ENCODE data around the gene KLRG1. TPM values are rescaled to one million over a fixed set of nuclear protein-coding genes. Genes with fewer than 3 reads are reported as not detected.

Gene KLRG1
- polyA plus RNA-seq, 3 donors from 2014 or later, result 183 to 569 (median 308) TPM

GRCh38 chr12:8991371-8992345 is 2.3 kb downstream of the KLRG1 start:
- Mint-ChIP-seq H3K36me3 (peaks cover 9 to 26% (median 18%) of the 10 kb centered on the region in 3 donors), H3K9me3 (no peaks in the 10 kb centered on the region), H3K27me3 (ENCODE audit: low read depth in 3 of 3) (peaks cover 0 to 5% (median 3%) of the 10 kb centered on the region in 3 donors), H3K27ac (peak overlapping the region; percentile 89 to 96 (median 92)), H3K4me3 (peak overlapping the region; percentile 88 to 95 (median 91)), H3K4me1 (peaks cover 74 to 84% of the 10 kb centered on the region in 2 donors)
- peak in 2 of 3 donors; percentile 21 to 23 for DNase-seq

- peak overlapping the region; percentile 85 to 95 (median 88) for H3K4me3 Mint-ChIP-seq
Measured at GRCh38 chr12:8993827-8994226, 4.5 kb downstream of the KLRG1 start.

GRCh38 chr12:8995021-8995775 is 5.9 kb downstream of the KLRG1 start:
- peaks cover 0 to 7% (median 0%) of the 10 kb centered on the region in 3 donors for H3K27me3 Mint-ChIP-seq (ENCODE audit: low read depth in 3 of 3)
- no peak for DNase-seq
- H3K4me1 Mint-ChIP-seq, result peaks cover 73 to 83% of the 10 kb centered on the region in 2 donors
- H3K36me3 Mint-ChIP-seq, result peaks cover 28 to 39% (median 30%) of the 10 kb centered on the region in 3 donors
- H3K9me3 Mint-ChIP-seq, result no peaks in the 10 kb centered on the region
- peak overlapping the region; percentile 85 to 95 (median 88) for H3K4me3 Mint-ChIP-seq
- H3K27ac Mint-ChIP-seq, result peak overlapping the region; percentile 79 to 95 (median 90)

More at GRCh38 chr12:8993827-8994226, 4.5 kb downstream of the KLRG1 start:
- Mint-ChIP-seq H3K27ac (peak overlapping the region; percentile 79 to 95 (median 90)), H3K9me3 (no peaks in the 10 kb centered on the region), H3K36me3 (peaks cover 14 to 28% (median 22%) of the 10 kb centered on the region in 3 donors), H3K4me1 (peaks cover 72 to 83% of the 10 kb centered on the region in 2 donors), H3K27me3 (ENCODE audit: low read depth in 3 of 3) (peaks cover 0 to 7% (median 3%) of the 10 kb centered on the region in 3 donors)
- no peak for DNase-seq

GRCh38 chr12:8996682-8997405 is 7.5 kb downstream of the KLRG1 start:
- no peaks in the 10 kb centered on the region for H3K9me3 Mint-ChIP-seq
- peak overlapping the region; percentile 67 to 95 (median 88) for H3K4me3 Mint-ChIP-seq
- H3K36me3 Mint-ChIP-seq, result peaks cover 33 to 44% (median 39%) of the 10 kb centered on the region in 3 donors
- peak in 2 of 3 donors; percentile 37 to 52 for DNase-seq
- peaks cover 0 to 7% (median 0%) of the 10 kb centered on the region in 3 donors for H3K27me3 Mint-ChIP-seq (ENCODE audit: low read depth in 3 of 3)
- H3K27ac Mint-ChIP-seq, result peak overlapping the region; percentile 79 to 95 (median 88)
- peaks cover 87 to 90% of the 10 kb centered on the region in 2 donors for H3K4me1 Mint-ChIP-seq

- H3K27me3 Mint-ChIP-seq (ENCODE audit: low read depth in 3 of 3), result peaks cover 0 to 2% (median 0%) of the 10 kb centered on the region in 3 donors
- H3K4me3 Mint-ChIP-seq, result peak overlapping the region; percentile 36 to 81 (median 74)
- peak overlapping the region in 5 of 6 donors; percentile 75 to 91 (median 84) for H3K27ac Mint-ChIP-seq
- H3K9me3 Mint-ChIP-seq, result peaks cover 0 to 2% (median 0%) of the 10 kb centered on the region in 6 donors
- peaks cover 80 to 86% of the 10 kb centered on the region in 2 donors for H3K4me1 Mint-ChIP-seq
- H3K36me3 Mint-ChIP-seq, result peaks cover 31 to 43% (median 35%) of the 10 kb centered on the region in 3 donors
- no peak for DNase-seq
Measured at GRCh38 chr12:9001233-9001632, 11.9 kb downstream of the KLRG1 start.

- Mint-ChIP-seq H3K27me3 (ENCODE audit: low read depth in 3 of 3) (peaks cover 0 to 2% (median 0%) of the 10 kb centered on the region in 3 donors), H3K27ac (peak overlapping the region; percentile 43 to 86 (median 82)), H3K9me3 (peaks cover 0 to 4% (median 0%) of the 10 kb centered on the region in 6 donors), H3K36me3 (peaks cover 32 to 50% (median 40%) of the 10 kb centered on the region in 3 donors), H3K4me1 (peaks cover 80 to 86% of the 10 kb centered on the region in 2 donors), H3K4me3 (peak overlapping the region; percentile 4 to 70 (median 61))
- no peak for DNase-seq
Measured at GRCh38 chr12:9002335-9002734, 13.0 kb downstream of the KLRG1 start.

- H3K27ac Mint-ChIP-seq, result peak overlapping the region; percentile 26 to 77 (median 56)
- no peak for DNase-seq
- no peak overlapping the region for H3K4me3 Mint-ChIP-seq
- peaks cover 10 to 24% (median 21%) of the 10 kb centered on the region in 3 donors for H3K36me3 Mint-ChIP-seq
- H3K9me3 Mint-ChIP-seq, result peaks cover 4 to 18% (median 11%) of the 10 kb centered on the region in 6 donors
- H3K4me1 Mint-ChIP-seq, result peaks cover 16 to 18% of the 10 kb centered on the region in 2 donors
- peaks cover 2 to 5% (median 3%) of the 10 kb centered on the region in 3 donors for H3K27me3 Mint-ChIP-seq (ENCODE audit: low read depth in 3 of 3)
Measured at GRCh38 chr12:9022592-9022991, 33.2 kb downstream of the KLRG1 start.

GRCh38 chr12:9024512-9024911 is 35.2 kb downstream of the KLRG1 start:
- H3K27me3 Mint-ChIP-seq (ENCODE audit: low read depth in 3 of 3), result peaks cover 4 to 11% (median 6%) of the 10 kb centered on the region in 3 donors

GRCh38 chr12:9027161-9028059 is 38.1 kb downstream of the KLRG1 start:
- Mint-ChIP-seq H3K27me3 (ENCODE audit: low read depth in 3 of 3) (peaks cover 3 to 11% (median 6%) of the 10 kb centered on the region in 3 donors), H3K27ac (peak overlapping the region in 4 of 6 donors; percentile 80 to 92 (median 86)), H3K4me1 (peaks cover 46 to 55% of the 10 kb centered on the region in 2 donors), H3K4me3 (peak overlapping the region; percentile 42 to 77 (median 67)), H3K36me3 (peaks cover 0 to 6% (median 4%) of the 10 kb centered on the region in 3 donors), H3K9me3 (no peaks in the 10 kb centered on the region)
- DNase-seq, result peak; percentile 52 to 62 (median 60)

More at GRCh38 chr12:9024512-9024911, 35.2 kb downstream of the KLRG1 start:
- H3K4me3 Mint-ChIP-seq, result no peak overlapping the region
- H3K9me3 Mint-ChIP-seq, result peaks cover 0 to 3% (median 2%) of the 10 kb centered on the region in 6 donors
- H3K27ac Mint-ChIP-seq, result no peak overlapping the region
- DNase-seq, result no peak
- peaks cover 23 to 34% of the 10 kb centered on the region in 2 donors for H3K4me1 Mint-ChIP-seq
- peaks cover 8 to 15% (median 8%) of the 10 kb centered on the region in 3 donors for H3K36me3 Mint-ChIP-seq

- Mint-ChIP-seq H3K27me3 (ENCODE audit: low read depth in 3 of 3) (peaks cover 3 to 11% (median 6%) of the 10 kb centered on the region in 3 donors), H3K27ac (peak overlapping the region in 5 of 6 donors; percentile 84 to 89 (median 86)), H3K9me3 (no peaks in the 10 kb centered on the region), H3K4me3 (peak overlapping the region in 1 of 5 donors; percentile 17), H3K4me1 (peaks cover 58 to 63% of the 10 kb centered on the region in 2 donors), H3K36me3 (peaks cover 5 to 12% (median 5%) of the 10 kb centered on the region in 3 donors)
- no peak for DNase-seq
Measured at GRCh38 chr12:9030776-9031175, 41.4 kb downstream of the KLRG1 start.

- H3K4me1 Mint-ChIP-seq, result peaks cover 73 to 74% of the 10 kb centered on the region in 2 donors
- H3K27me3 Mint-ChIP-seq (ENCODE audit: low read depth in 3 of 3), result peaks cover 3 to 8% (median 6%) of the 10 kb centered on the region in 3 donors
- peak overlapping the region; percentile 10 to 83 (median 58) for H3K27ac Mint-ChIP-seq
- H3K9me3 Mint-ChIP-seq, result no peaks in the 10 kb centered on the region
- peaks cover 5 to 14% (median 8%) of the 10 kb centered on the region in 3 donors for H3K36me3 Mint-ChIP-seq
- no peak for DNase-seq
- no peak overlapping the region for H3K4me3 Mint-ChIP-seq
Measured at GRCh38 chr12:9032202-9032964, 43.0 kb downstream of the KLRG1 start.
